HG03354 (cell line): ENCODE measurements around the gene GAB2.
"Not testable (repeated sequence)": the region's sequence is repeated elsewhere in the genome, so short reads cannot be mapped to it uniquely, and the experiment has no call there.

Experiments
- ATAC-seq: cut with Tn5 transposase; IDR thresholded peaks from one replicate; pipeline ENCODE4 v1.9.1; 2021; ENCODE audit warnings: mild to moderate bottlenecking; ENCODE audit not compliant: unreplicated experiment, poor library complexity, severe bottlenecking

GAB2 gene

GRCh38 chr11:78417175-78417887, at the start of gene GAB2:
Gene GAB2 (minus strand): TSS chr11:78417820. CDS start chr11:78417720, 100 bp downstream.
- peak; percentile 19 for ATAC-seq

- no peak for ATAC-seq
Observed at GRCh38 chr11:78467370-78467769, 49.8 kb upstream of the GAB2 start.

GRCh38 chr11:78465169-78465942, 47.7 kb upstream of the GAB2 start:
- peak; percentile 99 for ATAC-seq

DNA sequence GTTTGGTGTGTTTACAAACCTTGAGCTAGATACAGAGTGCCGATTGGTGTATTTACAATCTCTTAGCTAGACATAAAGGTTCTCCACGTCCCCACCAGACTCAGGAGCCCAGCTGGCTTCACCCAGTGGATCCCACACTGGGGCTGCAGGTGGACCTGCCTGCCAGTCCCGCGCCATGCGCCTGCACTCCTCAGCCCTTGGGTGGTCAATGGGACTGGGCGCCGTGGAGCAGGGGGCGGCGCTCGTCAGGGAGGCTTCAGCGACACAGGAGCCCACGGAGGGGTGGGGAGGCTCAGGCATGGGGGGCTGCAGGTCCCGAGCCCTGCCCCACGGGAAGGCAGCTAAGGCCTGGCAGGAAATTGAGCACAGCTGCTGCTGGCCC, 47.2 kb upstream of the GAB2 start:
- ATAC-seq = not testable (repeated sequence)

DNA sequence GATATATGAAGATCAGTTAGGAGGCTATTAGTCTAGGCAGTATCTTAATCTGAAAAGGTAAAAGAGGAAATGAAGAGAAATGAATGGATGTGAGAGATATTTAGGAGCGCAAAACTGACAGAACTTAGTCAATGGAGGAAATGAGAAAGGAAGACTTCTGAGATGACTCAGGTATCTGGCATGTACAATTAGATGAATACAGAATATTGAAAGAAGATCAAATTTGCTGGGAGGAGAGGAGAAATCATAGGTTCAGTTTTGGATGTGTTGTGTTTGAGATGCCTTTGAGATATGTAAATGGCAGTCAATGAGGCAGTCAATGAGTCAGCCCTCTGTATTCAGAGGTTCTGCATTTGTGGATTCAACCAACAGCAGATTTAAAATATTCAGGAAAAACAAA, 42.9 kb upstream of the GAB2 start:
- no peak for ATAC-seq

GRCh38 chr11:78459738-78460137, 42.1 kb upstream of the GAB2 start:
- ATAC-seq = no peak

GRCh38 chr11:78457448-78457847, 39.8 kb upstream of the GAB2 start:
- ATAC-seq = no peak

DNA sequence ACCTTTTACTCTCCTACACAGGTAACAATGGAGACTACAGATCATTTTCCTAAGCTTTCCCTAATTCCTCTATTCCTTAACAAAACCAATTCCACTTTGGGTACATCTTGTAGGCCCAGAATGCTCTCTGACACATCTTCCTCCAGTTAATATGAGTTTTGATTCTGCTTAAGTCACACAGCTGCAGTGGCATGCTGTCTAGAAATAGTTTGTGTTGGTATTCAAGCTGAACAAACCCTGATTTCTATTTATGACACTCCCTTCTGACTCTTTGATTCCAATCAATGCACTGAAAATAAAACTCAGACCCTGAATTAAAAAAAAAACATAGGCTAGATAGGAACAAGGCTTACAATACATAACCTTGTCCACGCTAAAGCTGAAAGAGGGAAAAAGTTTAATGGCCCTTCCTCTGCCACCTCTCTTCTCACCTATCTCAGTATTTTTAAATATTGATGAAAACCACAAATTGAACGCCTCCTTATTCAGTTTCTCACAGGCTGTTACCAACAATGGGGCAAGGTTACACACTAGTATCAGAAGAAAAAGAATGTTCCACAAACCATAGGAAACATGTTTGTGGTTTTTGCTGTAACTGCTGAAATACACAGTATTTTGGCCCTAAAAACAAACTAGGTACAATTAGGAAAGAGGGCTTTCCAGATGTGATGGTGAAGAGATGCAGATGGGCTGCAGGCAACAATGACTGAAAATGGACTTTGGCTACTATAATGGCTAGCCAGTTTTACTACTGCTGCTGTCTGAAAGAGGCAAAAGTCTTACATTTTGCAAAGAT, 35.7 kb upstream of the GAB2 start:
- ATAC-seq = no peak

GRCh38 chr11:78451371-78452150, 33.9 kb upstream of the GAB2 start:
- no peak for ATAC-seq

DNA sequence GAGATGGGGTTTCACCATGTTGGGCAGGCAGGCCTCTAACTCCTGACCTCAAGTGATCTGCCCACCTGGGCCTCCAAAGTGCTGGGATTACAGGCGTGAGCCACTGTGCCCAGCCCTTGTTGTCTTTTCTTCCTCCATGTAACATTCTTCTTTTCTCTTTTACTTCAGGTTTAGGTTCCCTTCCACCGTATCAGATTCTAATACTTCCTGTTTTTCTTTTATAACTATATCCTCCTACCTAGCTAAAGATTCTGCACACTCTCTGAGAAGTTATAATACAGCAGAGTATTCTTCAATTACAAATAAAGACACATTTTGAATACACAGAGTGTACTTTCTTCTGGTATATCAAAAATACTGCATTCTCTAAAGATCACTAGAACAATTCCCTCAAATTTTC, 33.2 kb upstream of the GAB2 start:
- ATAC-seq = no peak

DNA sequence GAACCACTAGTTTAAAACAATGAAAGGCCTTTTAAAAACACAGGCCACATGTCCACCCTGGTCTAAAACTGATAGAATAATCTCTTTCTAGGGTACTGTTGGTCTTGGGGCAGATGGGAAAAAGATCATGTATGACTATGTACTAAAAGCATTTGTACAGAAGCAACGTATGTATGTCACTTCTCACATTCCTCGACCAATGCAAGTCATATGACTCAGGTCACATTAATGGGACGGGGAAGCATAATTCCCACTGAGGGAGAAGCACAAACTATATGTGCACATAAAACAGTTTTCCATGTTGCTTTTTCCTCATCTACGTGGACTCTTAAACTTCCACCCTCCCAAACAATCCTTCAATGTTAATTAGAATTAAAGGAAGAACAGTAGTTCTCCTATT, 32.2 kb upstream of the GAB2 start:
- no peak for ATAC-seq

GRCh38 chr11:78446210-78446609, 28.6 kb upstream of the GAB2 start:
- no peak for ATAC-seq

DNA sequence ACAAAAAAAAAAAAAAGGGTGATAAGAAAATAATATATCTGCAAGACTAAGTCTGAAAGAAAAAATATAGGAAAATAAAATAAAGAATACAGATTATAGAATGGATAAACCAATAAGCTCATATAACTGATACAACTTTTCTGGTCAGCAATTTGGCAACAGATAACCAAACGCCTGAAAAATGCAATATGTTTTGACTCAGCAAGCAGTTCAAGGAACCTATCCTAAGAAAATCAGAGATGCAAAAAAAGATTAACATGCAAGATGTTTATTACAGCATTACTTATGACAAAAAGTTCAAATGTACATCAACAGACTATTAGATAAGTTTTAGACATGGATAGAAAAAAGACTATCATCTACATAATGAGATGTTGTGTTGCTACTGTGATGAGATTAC, 27.1 kb upstream of the GAB2 start:
- no peak for ATAC-seq

DNA sequence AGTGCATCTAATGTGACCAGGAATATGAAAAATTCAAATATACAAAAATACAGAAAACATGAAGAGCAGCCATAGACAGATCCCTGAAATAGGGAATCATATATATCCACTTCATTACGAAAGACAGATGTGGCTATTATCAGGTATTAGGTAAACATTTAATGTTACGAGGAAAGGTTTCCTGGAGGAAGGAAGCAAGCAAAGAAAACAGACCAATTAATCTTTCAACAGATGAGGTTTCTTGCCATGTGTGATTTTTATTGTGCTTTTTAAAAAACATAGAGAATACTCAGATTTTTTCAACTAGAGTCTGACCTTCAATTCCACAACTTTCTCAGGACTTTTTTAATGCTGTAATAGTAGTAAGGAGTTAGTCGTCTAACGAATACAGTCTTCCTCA, 24.3 kb upstream of the GAB2 start:
- ATAC-seq = no peak

DNA sequence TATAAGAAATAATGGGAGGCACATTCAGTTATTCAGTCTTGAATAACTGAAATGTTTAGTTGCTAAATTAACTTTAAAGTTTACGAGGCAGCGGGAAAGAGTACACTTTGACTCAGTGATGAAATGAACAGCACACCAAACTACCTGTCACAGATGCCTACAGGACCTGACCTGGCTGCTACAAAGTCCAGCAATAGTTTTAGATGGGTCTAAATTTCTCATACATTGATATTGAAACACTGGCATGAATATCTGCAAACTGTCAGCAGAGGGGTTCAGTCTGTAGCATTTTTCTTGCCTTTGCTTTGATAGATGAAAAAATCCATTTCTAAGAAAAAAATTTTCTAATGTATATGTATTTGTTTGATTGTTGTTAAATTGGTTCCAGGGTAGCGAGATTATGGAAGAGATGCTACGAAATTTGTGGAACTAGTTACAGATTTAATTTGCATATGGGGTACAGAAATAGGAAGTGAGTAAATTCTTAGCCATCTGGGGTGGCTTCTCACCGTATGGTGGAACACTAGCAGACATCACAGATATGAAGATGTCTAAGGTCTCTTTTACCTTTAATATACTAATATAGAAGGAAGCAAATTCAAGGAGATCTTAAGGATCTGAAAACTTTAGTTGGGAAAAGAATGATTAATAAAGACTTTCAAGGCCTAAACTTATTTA, 20.8 kb upstream of the GAB2 start:
- ATAC-seq = peak; percentile 92

GRCh38 chr11:78432956-78433355, 15.3 kb upstream of the GAB2 start:
- no peak for ATAC-seq

DNA sequence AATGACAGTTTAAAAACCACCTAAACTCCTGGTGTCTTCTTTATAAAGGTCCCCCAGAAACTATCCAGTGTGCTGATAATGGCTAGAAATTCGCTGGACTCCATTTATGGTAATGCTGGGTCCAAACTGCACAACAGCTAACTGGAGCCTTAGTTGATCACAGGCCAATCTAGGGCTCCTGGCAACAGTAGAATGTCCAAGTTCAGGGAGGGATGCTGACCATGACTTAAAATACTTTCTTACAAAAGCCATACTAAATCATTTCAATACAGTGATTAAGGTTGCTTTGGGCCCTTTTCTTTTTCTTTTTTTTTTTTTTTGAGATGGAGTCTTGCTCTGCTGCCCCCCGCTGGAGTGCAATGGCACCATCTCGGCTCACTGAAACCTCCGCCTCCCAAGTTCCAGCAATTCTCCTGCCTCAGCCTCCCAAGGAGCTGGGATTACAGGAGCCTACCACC, 14.5 kb upstream of the GAB2 start:
- no peak for ATAC-seq

- ATAC-seq = no peak
Observed at GRCh38 chr11:78429660-78430059, 12.0 kb upstream of the GAB2 start.

- no peak for ATAC-seq
Observed at GRCh38 chr11:78429209-78429608, 11.6 kb upstream of the GAB2 start.
